Measurements from ENCODE around the gene NTM. TPM values are rescaled to one million over a fixed set of nuclear protein-coding genes. Genes with fewer than 3 reads are reported as not detected.
A peak's percentile ranks its signal among the peaks of the same experiment; 100 is the strongest.

Gene NTM
- total RNA-seq, 1 experiment from 2014 or later: 9.9 TPM

- no peak overlapping the region for H3K9ac ChIP-seq (ENCODE audit: extremely low read depth, insufficient read length, low read length)
- no peak overlapping the region for H3K14ac ChIP-seq (ENCODE audit: insufficient read depth, low read length)
- no peak overlapping the region for H3T11ph ChIP-seq (ENCODE audit: low read length)
- H3K18ac ChIP-seq (ENCODE audit: insufficient read length, low read depth, low read length): no peak overlapping the region
- H3K27me3 ChIP-seq (ENCODE audit: insufficient read depth, low read length): no peaks in the 10 kb centered on the region
- no peak overlapping the region for H2AK5ac ChIP-seq (ENCODE audit: insufficient read length, low read length)
- H3K4me1 ChIP-seq (ENCODE audit: insufficient read depth, low read length): no peaks in the 10 kb centered on the region
- no peak overlapping the region for H2BK12ac ChIP-seq (ENCODE audit: insufficient read length, low read depth, low read length)
- TF ChIP-seq, protein P1, sequence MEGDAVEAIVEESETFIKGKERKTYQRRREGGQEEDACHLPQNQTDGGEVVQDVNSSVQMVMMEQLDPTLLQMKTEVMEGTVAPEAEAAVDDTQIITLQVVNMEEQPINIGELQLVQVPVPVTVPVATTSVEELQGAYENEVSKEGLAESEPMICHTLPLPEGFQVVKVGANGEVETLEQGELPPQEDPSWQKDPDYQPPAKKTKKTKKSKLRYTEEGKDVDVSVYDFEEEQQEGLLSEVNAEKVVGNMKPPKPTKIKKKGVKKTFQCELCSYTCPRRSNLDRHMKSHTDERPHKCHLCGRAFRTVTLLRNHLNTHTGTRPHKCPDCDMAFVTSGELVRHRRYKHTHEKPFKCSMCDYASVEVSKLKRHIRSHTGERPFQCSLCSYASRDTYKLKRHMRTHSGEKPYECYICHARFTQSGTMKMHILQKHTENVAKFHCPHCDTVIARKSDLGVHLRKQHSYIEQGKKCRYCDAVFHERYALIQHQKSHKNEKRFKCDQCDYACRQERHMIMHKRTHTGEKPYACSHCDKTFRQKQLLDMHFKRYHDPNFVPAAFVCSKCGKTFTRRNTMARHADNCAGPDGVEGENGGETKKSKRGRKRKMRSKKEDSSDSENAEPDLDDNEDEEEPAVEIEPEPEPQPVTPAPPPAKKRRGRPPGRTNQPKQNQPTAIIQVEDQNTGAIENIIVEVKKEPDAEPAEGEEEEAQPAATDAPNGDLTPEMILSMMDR (conservative IDR thresholded peaks at IDR 0.05): peak; percentile 36; the same call in 2 of the 3 replicates
- no peaks in the 10 kb centered on the region for H4K20me1 ChIP-seq (ENCODE audit: control insufficient read depth, insufficient read depth, insufficient read length)
- no CpG with 5 or more reads among the region's 4 CpGs for WGBS (ENCODE audit: extremely low coverage, insufficient read length, low lambda C conversion rate)
- no peak overlapping the region for H4K91ac ChIP-seq (ENCODE audit: insufficient read length, low read depth, low read length)
- Mint-ChIP-seq H3K4me1 (0 out of 4 replicates have a peak, but pooled peaks cover 0 to 3% of the 10 kb centered on the region in 2 experiments), H3K9me3 (no peaks in the 10 kb centered on the region), H3K36me3 (ENCODE audit: insufficient read depth in 1 of 3, low read depth in 3 of 3) (no peaks in the 10 kb centered on the region), H3K27ac (peak overlapping the region in 1 of 3 experiments; percentile 66; a peak in 1 of 7 replicates), H3K27me3 (ENCODE audit: low read depth) (no peaks in the 10 kb centered on the region), H3K4me3 (no peak overlapping the region)
- no peak overlapping the region for H2AFZ ChIP-seq (ENCODE audit: low read length)
- H3K4me2 ChIP-seq (ENCODE audit: insufficient read depth, insufficient read length, low read length): no peak overlapping the region
- H3K4ac ChIP-seq (ENCODE audit: low read depth, low read length): no peak overlapping the region
- no peak overlapping the region for H3K23ac ChIP-seq (ENCODE audit: insufficient read length, low read depth, low read length)
- no peaks in the 10 kb centered on the region for H3K9me3 ChIP-seq (ENCODE audit: control insufficient read depth, low read depth, low read length)
- no peaks in the 10 kb centered on the region; the same call in 1 of the 2 replicates for H3K79me2 ChIP-seq (ENCODE audit: insufficient read depth, low read length)
- H2BK5ac ChIP-seq (ENCODE audit: insufficient read length, low read length): no peak overlapping the region
- H2BK20ac ChIP-seq (ENCODE audit: low read depth, low read length, poor library complexity, severe bottlenecking): no peak overlapping the region
- no peak overlapping the region for H4K8ac ChIP-seq (replicated peaks; ENCODE audit: insufficient read length, low read depth, low read length)
- no peaks in the 10 kb centered on the region for H3K79me1 ChIP-seq (ENCODE audit: insufficient read depth, low read depth, low read length, poor library complexity, severe bottlenecking)
- H3K56ac ChIP-seq (ENCODE audit: insufficient read length, low read depth, low read length): no peak overlapping the region
- DNase-seq: no peak
- H4K5ac ChIP-seq (ENCODE audit: insufficient read length, low read depth, low read length): no peak overlapping the region
- no peak overlapping the region for H2BK120ac ChIP-seq (ENCODE audit: low read depth, low read length, poor library complexity, severe bottlenecking)
- H3K23me2 ChIP-seq (ENCODE audit: insufficient read length, low read depth, low read length, poor library complexity, severe bottlenecking): no peaks in the 10 kb centered on the region
- H3K27ac ChIP-seq (ENCODE audit: insufficient read length, low read depth, low read length): no peak overlapping the region
- H2BK15ac ChIP-seq (ENCODE audit: low read depth, low read length): no peak overlapping the region
Measured at GRCh38 chr11:132184079-132184478, 813.7 kb downstream of the NTM start.
